WI38 (cell line): ENCODE results near the gene FITM1.

Source experiments
- H3K4me3 ChIP-seq: 2 replicates; pipeline ENCODE4 v1.5.1; 2011; ENCODE audit warnings: low read depth, mild to moderate bottlenecking, control low read depth, low read length
- TF ChIP-seq, protein P1 (sequence below): IDR thresholded peaks from 2 replicates; pipeline ENCODE4 v1.5.1; 2012; ENCODE audit warnings: low read depth, mild to moderate bottlenecking, control low read depth, low read length

The FITM1 gene

DNA sequence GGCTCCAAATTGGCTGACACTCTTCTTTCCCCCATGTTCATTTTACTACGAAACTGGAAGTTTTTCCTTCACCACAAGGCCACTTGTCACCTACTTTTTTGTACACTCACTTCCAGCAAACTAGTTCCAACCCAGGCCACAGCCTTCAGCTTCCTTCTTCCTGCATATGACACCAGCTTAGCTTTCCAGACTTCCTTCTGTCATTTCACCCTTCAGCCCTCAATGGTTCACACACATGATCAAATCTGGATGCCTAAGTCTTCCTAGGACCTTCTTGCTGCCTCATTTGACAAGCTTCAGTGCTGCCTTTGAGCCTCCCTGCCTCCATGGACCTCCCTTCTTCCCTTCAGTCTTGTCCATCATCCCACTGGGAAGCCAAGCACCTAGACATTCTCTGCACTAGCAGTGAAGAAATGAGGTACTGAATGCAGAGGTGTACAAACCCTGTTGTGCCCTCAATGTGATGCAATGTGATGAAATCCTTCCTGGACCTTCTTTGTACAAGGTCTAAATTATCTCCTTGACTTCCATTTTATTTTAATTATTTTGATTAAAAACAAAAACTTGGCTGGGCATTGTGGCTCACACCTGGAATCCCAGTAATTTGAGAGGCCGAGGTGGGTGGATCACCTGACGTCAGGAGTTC is 37.1 kb downstream of the FITM1 start:
- H3K4me3 ChIP-seq: no peak overlapping the region
- TF ChIP-seq, protein P1, sequence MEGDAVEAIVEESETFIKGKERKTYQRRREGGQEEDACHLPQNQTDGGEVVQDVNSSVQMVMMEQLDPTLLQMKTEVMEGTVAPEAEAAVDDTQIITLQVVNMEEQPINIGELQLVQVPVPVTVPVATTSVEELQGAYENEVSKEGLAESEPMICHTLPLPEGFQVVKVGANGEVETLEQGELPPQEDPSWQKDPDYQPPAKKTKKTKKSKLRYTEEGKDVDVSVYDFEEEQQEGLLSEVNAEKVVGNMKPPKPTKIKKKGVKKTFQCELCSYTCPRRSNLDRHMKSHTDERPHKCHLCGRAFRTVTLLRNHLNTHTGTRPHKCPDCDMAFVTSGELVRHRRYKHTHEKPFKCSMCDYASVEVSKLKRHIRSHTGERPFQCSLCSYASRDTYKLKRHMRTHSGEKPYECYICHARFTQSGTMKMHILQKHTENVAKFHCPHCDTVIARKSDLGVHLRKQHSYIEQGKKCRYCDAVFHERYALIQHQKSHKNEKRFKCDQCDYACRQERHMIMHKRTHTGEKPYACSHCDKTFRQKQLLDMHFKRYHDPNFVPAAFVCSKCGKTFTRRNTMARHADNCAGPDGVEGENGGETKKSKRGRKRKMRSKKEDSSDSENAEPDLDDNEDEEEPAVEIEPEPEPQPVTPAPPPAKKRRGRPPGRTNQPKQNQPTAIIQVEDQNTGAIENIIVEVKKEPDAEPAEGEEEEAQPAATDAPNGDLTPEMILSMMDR: no peak

DNA sequence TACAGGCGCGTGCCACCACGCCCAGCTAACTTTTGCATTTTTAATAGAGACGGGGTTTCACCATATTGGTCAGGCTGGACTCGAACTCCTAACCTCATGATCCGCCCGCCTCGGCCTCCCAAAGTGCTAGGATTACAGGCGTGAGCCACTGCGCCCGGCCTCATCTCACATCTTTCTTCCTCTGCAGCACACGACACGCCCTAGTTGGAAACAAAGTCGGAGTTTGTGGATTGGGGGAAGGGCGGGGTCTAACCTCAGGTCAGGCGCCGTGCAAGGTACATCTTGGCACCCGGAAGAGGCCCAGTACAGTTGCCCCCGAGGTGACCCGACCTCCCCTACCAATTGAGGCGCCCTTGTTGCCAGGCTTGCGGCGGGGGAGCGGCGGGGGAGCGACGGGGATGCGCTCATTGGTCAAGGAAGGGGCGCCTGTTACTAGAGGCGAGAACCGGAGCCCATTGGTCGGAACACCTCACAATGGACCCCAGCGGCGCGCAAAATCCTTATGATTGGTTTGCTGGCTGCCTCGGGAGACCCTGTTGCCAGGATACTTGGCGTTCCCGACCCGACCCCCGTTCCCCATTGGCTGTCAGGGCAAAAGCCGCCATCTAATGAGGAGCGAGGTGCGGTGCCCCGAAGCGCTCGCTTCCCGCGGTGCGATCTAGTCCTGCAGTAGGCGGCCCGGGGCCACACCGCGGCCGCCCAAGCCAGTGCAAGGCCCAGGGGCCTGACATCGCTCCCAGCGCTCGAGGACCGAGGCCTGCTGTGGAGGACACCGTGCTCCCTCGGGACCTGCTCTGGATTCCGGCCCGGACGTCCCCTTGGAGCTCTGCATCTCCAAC is 41.2 kb downstream of the FITM1 start, which contains the start of gene REC8:
Gene REC8, plus strand, starts transcription at position 659 of the 839 bp plus-strand sequence. CDS start 473 bp downstream, outside the sequence.
- H3K4me3 ChIP-seq: no peak within 1 kb of the TSS
- TF ChIP-seq, protein P1: no peak

DNA sequence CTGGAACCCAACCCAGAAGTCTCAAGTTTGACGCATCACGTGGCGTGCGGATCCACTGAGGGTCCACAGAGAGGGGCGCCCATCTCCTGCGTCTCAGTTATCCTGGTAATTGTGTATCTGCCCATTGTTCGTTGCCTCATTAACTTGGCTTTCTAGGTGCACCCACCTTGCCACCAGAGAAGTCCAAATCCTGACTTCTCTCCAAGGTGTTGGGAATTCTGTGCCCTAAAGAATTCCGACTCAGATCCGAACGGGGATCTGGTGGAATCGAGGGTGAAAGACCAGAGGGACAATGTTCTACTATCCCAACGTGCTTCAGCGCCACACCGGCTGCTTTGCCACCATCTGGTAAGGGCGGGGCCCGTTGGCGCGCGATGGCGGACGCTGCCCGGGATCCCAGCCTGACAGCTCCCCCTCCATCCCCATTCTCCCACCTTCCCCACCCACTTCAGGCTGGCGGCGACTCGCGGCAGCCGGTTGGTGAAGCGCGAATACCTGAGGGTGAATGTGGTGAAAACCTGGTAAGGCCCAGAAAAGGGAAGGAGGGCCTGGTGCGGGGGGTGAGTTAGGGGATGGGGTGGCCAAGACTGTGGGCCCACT is 41.9 kb downstream of the FITM1 start:
- TF ChIP-seq, protein P1: no peak
- no peak overlapping the region for H3K4me3 ChIP-seq

DNA sequence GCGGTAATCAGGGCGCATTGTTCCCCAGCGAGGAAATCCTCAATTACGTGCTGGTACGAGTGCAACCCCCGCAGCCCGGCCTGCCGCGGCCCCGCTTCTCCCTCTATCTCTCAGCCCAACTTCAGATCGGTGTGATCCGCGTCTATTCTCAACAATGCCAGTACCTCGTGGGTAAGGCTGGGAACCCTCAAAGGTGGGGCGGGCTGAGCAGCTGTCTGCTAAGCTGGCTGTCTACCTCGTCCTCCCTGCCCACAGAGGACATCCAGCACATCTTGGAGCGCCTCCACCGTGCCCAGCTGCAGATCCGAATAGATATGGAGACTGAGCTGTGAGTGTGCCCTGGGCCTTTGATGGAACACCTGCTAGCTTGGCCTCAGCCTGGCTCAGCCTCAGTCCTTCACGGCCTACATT is 42.4 kb downstream of the FITM1 start:
- TF ChIP-seq, protein P1: no peak
- H3K4me3 ChIP-seq: no peak overlapping the region

DNA sequence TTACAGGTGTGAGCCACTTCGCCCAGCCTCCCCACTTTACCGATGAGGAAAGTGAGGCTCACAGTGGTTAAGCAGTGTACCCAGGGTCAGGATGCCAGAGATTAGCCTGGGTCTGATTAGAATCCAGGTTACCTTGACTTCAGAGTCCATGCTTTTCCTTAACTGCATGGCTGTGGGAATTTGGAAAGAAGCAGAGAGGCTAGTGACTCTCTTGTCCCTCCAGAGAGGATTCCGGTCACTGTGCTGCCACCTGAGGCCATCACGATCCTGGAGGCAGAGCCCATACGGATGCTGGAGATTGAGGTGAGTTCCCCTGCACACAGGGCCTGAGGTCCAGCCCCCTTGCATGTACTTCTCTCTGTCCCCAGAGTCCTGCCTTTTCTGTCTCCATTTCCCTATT is 46.1 kb downstream of the FITM1 start:
- no peak overlapping the region for H3K4me3 ChIP-seq
- TF ChIP-seq, protein P1: no peak

DNA sequence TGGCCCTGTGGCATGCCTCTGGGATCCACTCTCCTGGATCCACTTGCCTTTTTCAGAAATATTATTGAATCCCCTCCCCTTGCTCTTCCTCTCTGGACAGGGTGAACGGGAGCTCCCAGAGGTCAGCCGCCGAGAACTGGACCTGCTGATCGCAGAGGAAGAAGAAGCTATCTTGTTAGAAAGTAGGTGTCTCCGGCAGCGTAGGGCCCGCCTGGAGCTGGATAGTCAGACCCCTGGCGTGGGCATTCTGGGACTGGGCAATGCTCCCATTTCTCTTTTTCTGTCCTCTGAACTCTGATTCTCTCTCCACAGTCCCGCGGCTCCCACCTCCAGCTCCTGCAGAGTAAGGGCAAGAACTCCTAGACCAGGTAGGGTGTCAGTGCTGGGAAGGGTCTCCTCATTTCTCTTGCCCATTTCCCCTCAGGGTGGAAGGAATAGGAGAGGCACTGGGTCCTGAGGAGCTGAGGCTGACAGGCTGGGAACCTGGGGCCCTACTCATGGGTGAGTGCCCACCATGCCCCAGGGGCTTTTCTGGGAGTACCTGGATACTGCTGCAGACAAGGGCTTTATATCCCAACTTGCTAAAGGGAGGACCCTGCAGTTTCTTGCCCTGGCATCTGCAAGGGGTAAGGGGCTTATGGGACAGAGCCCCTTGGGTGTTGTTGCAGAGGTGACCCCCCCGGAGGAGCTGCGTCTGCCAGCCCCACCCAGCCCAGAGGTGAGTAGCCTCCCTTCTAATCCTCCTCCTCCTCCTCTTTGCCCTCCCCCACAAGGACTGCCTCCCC is 46.8 kb downstream of the FITM1 start:
- H3K4me3 ChIP-seq: no peak overlapping the region
- TF ChIP-seq, protein P1: no peak
